T-helper 9 cell (primary cell): ENCODE results near the gene SSX4.
"Not testable (repeated sequence)": the region's sequence is repeated elsewhere in the genome, so short reads cannot be mapped to it uniquely, and the experiment has no call there.

ENCODE experiments used
- DNase-seq: peaks from one replicate; pipeline ENCODE4 v3.0.0-alpha.2; 2020
- total RNA-seq, 2 donors: gene quantifications; one replicate each; lab custom pipeline; 2026; lab: John Stamatoyannopoulos, UW

SSX4 gene
- 0 reads per million in 2 donors for total RNA-seq

DNA sequence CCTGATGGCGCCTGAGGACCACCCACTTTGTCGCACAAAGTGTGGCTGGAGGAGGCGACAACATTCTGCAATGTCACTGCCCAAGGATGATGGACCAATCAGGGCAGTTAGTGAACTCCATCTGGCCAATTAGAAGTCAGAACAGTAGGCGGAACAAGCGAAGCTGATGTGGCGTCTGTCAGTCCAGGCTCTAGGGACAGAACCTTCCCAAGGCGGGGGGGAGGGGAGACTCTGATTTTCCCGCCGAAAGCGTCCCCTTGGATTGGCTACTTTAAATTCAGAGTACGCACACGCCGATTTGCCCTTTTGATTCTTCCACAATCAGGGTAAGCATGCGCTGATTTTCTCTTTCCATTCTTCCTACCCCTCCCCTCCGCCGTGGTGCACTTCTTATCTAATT lies at the start of gene SSX4:
SSX4 (plus strand) TSS at position 301 of the 400 bp plus-strand sequence. CDS start 515 bp downstream, outside the sequence.
- DNase-seq = not testable (repeated sequence)

DNA sequence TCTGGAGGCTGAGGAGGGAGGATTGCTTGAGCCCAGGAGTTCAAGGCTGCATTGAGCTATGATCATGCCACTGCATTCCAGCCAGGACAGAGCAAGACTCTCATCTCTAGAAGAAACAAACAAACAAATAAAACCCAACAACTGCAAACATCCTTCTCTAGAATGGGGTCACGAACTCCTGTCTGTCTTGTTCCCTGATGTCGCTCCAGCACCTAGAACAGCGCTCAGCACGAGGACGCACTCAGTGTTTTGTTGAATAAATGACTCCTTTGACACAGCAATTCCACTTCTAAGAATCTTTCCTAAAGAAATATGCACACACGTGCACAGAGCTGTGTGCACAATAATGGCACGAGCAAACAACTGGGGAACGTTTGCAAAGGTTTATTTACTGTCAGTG lies 37.3 kb upstream of the SSX4 start:
- DNase-seq = not testable (repeated sequence)

GRCh38 chrX:48356315-48357094 lies 26.8 kb upstream of the SSX4 start, which contains the start of gene SSX3:
SSX3 (minus strand) TSS chrX:48356703; CDS start chrX:48355249, 1,454 bp downstream.
- not testable (repeated sequence) for DNase-seq

- DNase-seq = no peak
Measured at GRCh38 chrX:48357681-48358080, 25.7 kb upstream of the SSX4 start.

GRCh38 chrX:48359281-48359680 lies 24.1 kb upstream of the SSX4 start:
- not testable (repeated sequence) for DNase-seq

GRCh38 chrX:48367717-48368408 lies 15.5 kb upstream of the SSX4 start:
- DNase-seq = not testable (repeated sequence)

- DNase-seq = not testable (repeated sequence)
Measured at GRCh38 chrX:48370408-48370807, 12.9 kb upstream of the SSX4 start.

DNA sequence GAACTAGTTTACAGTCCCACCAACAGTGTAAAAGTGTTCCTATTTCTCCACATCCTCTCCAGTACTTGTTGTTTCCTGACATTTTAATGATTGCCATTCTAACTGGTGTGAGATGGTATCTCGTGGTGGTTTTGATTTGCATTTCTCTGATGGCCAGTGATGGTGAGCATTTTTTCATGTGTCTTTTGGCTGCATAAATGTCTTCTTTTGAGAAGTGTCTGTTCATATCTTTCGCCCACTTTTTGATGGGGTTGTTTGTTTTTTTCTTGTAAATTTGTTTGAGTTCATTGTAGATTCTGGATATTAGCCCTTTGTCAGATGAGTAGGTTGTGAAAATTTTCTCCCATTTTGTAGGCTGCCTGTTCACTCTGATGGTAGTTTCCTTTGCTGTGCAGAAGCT lies 13.6 kb downstream of the SSX4 start:
- DNase-seq = not testable (repeated sequence)

GRCh38 chrX:48397825-48398224 lies 14.5 kb downstream of the SSX4 start:
- DNase-seq = not testable (repeated sequence)

DNA sequence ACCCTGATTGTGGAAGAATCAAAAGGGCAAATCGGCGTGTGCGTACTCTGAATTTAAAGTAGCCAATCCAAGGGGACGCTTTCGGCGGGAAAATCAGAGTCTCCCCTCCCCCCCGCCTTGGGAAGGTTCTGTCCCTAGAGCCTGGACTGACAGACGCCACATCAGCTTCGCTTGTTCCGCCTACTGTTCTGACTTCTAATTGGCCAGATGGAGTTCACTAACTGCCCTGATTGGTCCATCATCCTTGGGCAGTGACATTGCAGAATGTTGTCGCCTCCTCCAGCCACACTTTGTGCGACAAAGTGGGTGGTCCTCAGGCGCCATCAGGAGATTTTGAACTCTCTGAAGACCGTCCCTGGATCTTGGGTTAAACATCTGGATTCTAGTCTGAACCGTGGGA lies 28.5 kb downstream of the SSX4 start, which contains the start of gene SSX4B:
SSX4B (minus strand) TSS at position 101 of the 400 bp plus-strand sequence. CDS start 588 bp downstream, outside the sequence.
- not testable (repeated sequence) for DNase-seq

- not testable (repeated sequence) for DNase-seq
Measured at GRCh38 chrX:48427027-48427716, 43.8 kb downstream of the SSX4 start.

GRCh38 chrX:48429606-48430005 lies 46.3 kb downstream of the SSX4 start:
- DNase-seq = not testable (repeated sequence)

DNA sequence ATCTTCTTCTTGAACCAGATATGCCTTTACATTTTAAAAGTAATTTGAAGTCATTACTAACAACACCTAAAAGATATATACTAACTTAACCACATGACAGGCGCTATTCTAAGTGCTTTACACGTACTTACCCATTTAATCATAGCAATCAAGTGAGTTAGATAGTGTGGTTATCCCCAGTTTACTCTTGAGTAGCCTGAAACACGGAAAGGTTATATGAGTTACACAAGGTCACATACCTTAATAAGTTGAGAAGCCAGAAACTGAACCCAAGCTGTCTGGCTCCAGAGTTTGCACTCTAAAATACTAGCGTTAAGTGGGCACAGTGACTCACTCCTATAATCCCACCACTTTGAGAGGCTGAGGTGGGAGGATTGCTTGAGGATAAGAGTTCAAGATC lies 46.8 kb downstream of the SSX4 start:
- not testable (repeated sequence) for DNase-seq

GRCh38 chrX:48433713-48434112 lies 50.4 kb downstream of the SSX4 start:
- not testable (repeated sequence) for DNase-seq
